LNCAP (cell line): ENCODE data around the gene DZIP1.

ENCODE experiments used
- CTCF ChIP-seq: fragments of 450-650 bp; IDR thresholded peaks from 2 replicates; pipeline ENCODE4 v1.5.1; 2017; ENCODE audit warnings: mild to moderate bottlenecking

The DZIP1 gene

GRCh38 chr13:95650696-95651095 is 6.2 kb upstream of the DZIP1 start:
- no peak for TF ChIP-seq CTCF

DNA sequence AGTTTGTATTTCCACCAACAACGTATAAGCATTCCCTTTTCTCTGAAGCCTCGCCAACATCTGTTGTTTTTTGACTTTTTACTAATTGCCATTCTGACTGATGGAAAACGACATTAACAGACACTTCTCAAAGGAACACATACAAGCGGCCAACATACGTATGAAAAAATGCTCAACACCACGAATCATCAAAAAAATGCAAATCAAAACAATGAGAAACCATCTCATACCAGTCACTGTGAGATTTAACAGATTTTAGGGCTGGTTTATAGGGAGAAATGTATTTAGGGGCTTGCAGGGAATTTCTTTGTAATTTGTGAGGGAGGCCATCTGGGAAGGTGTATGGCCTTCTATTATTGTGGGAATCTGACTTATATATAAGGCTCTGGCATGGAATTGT is 2.8 kb upstream of the DZIP1 start:
- TF ChIP-seq CTCF, result no peak

- TF ChIP-seq CTCF, result no peak
These were observed 439 bp downstream of the DZIP1 start for GRCh38 chr13:95643936-95644598.

GRCh38 chr13:95643571-95643935 is 953 bp downstream of the DZIP1 start:
- no peak for TF ChIP-seq CTCF

GRCh38 chr13:95642999-95643398 is 1.5 kb downstream of the DZIP1 start:
- TF ChIP-seq CTCF, result no peak

DNA sequence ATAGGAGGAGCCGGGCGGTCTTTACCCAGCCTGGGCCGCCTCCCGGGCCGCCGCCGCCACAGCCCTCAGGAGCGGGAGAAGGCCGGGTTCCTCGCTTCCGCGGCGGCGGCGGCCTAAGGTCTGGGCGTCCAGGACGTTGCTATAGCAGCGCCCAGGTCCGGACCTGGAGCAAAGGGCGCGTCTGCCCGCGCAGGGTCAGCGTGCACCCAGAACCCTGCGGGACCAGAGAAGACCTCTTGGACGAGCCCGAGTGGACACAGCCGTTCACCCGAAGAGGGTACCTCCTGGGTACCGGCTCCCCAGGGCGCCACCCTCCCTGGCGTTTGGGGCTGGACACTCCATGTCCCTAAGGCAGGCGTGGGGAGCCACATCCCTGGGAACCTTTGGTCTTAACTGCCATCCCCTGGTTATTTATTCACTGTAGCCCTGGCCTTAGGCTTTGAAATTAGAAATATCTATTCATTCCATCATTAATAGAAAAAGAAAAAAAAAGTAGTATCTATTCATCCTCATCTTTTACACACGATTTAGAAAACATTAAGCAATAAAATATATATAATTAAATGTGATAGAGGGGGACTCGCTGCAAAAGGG is 2.4 kb downstream of the DZIP1 start:
- TF ChIP-seq CTCF, result no peak

GRCh38 chr13:95641291-95642027 is 3.0 kb downstream of the DZIP1 start:
- TF ChIP-seq CTCF, result no peak
